MCF 10A (cell line): ENCODE measurements around the gene STOML3. TPM values are rescaled to one million over a fixed set of nuclear protein-coding genes. Genes with fewer than 3 reads are reported as not detected.

Experiments used
- Bru-seq: library from RNA; stranded (reverse); fragments of 400-500 nt; gene quantifications from one replicate; lab custom pipeline; 2021; lab: Mats Ljungman, UMichigan
- BruChase-seq, 2 experiments: library from RNA; stranded (reverse); fragments of 400-500 nt; gene quantifications; one replicate each; lab custom pipeline; 2021; lab: Mats Ljungman, UMichigan
- BruUV-seq: library from RNA; stranded (reverse); fragments of 400-500 nt; replicated peaks from 2 replicates; lab custom pipeline; 2021; lab: Mats Ljungman, UMichigan
- CTCF ChIA-PET: fragments of 300-600 bp; sonication (Branson Sonifier 250); formaldehyde crosslinking; extraction: SDS; loops from one replicate; lab custom pipeline; 2021; ENCODE audit warnings: antibody characterized with exemption, inconsistent platforms; lab: Yijun Ruan, JAX
- POLR2A ChIA-PET: fragments of 300-600, 350-650 bp; sonication (Branson Sonifier 250); formaldehyde crosslinking; extraction: SDS; loops from one replicate; lab custom pipeline; 2020; ENCODE audit warnings: antibody characterized with exemption, inconsistent platforms; lab: Yijun Ruan, JAX
- DNase-seq: peaks from one replicate; pipeline ENCODE4 v3.0.0-alpha.2; 2018; ENCODE audit not compliant: unreplicated experiment
- H3K27ac Mint-ChIP-seq: one replicate; pipeline ENCODE4 v1.8.0; 2022; ENCODE audit warnings: mild to moderate bottlenecking, low read depth, mixed read lengths; ENCODE audit not compliant: unreplicated experiment
- H3K27me3 Mint-ChIP-seq: one replicate; pipeline ENCODE4 v1.8.0; 2022; ENCODE audit warnings: mixed read lengths; ENCODE audit not compliant: insufficient read depth, unreplicated experiment
- H3K36me3 Mint-ChIP-seq: one replicate; pipeline ENCODE4 v1.8.0; 2022; ENCODE audit warnings: mild to moderate bottlenecking, moderate library complexity, mixed read lengths; ENCODE audit not compliant: insufficient read depth, unreplicated experiment
- H3K4me1 Mint-ChIP-seq: one replicate; pipeline ENCODE4 v1.8.0; 2022; ENCODE audit warnings: mixed read lengths; ENCODE audit not compliant: insufficient read depth, unreplicated experiment
- H3K4me3 Mint-ChIP-seq: one replicate; pipeline ENCODE4 v1.8.0; 2022; ENCODE audit warnings: mild to moderate bottlenecking, moderate library complexity, mixed read lengths; ENCODE audit not compliant: unreplicated experiment
- H3K9me3 Mint-ChIP-seq: one replicate; pipeline ENCODE4 v1.8.0; 2022; ENCODE audit warnings: mixed read lengths; ENCODE audit not compliant: unreplicated experiment
- CTCF ChIP-seq: fragments of 200-600 bp; IDR thresholded peaks from one replicate; pipeline ENCODE4 v1.8.0; 2022; ENCODE audit warnings: antibody characterized with exemption, mild to moderate bottlenecking; ENCODE audit not compliant: unreplicated experiment
- intact Hi-C: fragments of 100-400 bp; cut with micrococcal nuclease; formaldehyde crosslinking; loops from 2 replicates; pipeline ENCODE4 v1.14.1; 2022
- long read RNA-seq: library from polyadenylated mRNA; stranded (forward); transcript quantifications from one replicate; pipeline ENCODE4 v2.0.0, GENCODE V29; 2022
- total RNA-seq: library from RNA; stranded (reverse); gene quantifications from 2 replicates; pipeline ENCODE4 v1.2.3, GENCODE V29; 2022

The STOML3 gene
- not detected in 2 replicates for total RNA-seq
- Bru-seq, nascent RNA = not detected
- BruChase-seq, experiment 1, labeled RNA remaining after a 6-hour chase = percentile 4 among the genes with signal in this experiment
- percentile 4 among the genes with signal in this experiment for BruChase-seq, experiment 2, labeled RNA remaining after a 2-hour chase
- long read RNA-seq = 0 reads

- H3K9me3 Mint-ChIP-seq = no peaks in the 10 kb centered on the region
- no peaks in the 10 kb centered on the region for H3K36me3 Mint-ChIP-seq
- CTCF ChIA-PET = interaction anchor here (0.6 to 0.7 kb wide), 2 partner anchors 26 to 153 kb away, joined by 3 read pairs; no protein-coding TSS in a partner anchor
- H3K27me3 Mint-ChIP-seq = no peaks in the 10 kb centered on the region
- H3K27ac Mint-ChIP-seq = no peak within 1 kb of the TSS
- intact Hi-C loops = no loop called here
- no peaks in the 10 kb centered on the region for H3K4me1 Mint-ChIP-seq
- no peak for TF ChIP-seq CTCF
- no TSS peak for BruUV-seq
- DNase-seq = no peak
- POLR2A ChIA-PET = no interaction called here
- H3K4me3 Mint-ChIP-seq = no peak within 1 kb of the TSS
Measured at GRCh38 chr13:38990693-38991092, at the start of gene STOML3. TSS of gene STOML3 (minus strand) at chr13:38990831. CDS start at chr13:38990721, 110 bp downstream.

- H3K36me3 Mint-ChIP-seq = peaks cover 11% of the 10 kb centered on the region
- no peak overlapping the region for H3K4me3 Mint-ChIP-seq
- ChIA-PET CTCF (interaction anchor here (0.7 kb wide), 1 partner anchor 219 kb away, joined by 3 read pairs; no protein-coding TSS in a partner anchor), POLR2A (interaction anchor here (0.5 to 0.7 kb wide), 2 partner anchors 8 to 60 kb away, joined by 3 to 4 read pairs; no protein-coding TSS in a partner anchor)
- no peak overlapping the region for H3K27ac Mint-ChIP-seq
- TF ChIP-seq CTCF = no peak
- BruUV-seq = no TSS peak
- intact Hi-C loops = no loop called here
- H3K4me1 Mint-ChIP-seq = peaks cover 5% of the 10 kb centered on the region
- no peaks in the 10 kb centered on the region for H3K9me3 Mint-ChIP-seq
- H3K27me3 Mint-ChIP-seq = no peaks in the 10 kb centered on the region
- DNase-seq = peak; percentile 14
Measured at GRCh38 chr13:39040206-39040605, 49.6 kb upstream of the STOML3 start.

GRCh38 chr13:39039041-39039440 is 48.4 kb upstream of the STOML3 start:
- no TSS peak for BruUV-seq
- ChIA-PET CTCF (interaction anchor here (0.6 to 2.4 kb wide), 2 partner anchors 9 to 1642 kb away, joined by 3 to 8 read pairs; no protein-coding TSS in a partner anchor), POLR2A (interaction anchor here (0.8 to 2.8 kb wide), 5 partner anchors 9 to 1750 kb away, joined by 3 to 17 read pairs (median 4); partner anchors contain the start of gene SLC25A15)
- Mint-ChIP-seq H3K36me3 (peaks cover 6% of the 10 kb centered on the region), H3K27ac (peak overlapping the region; percentile 35), H3K27me3 (no peaks in the 10 kb centered on the region), H3K9me3 (no peaks in the 10 kb centered on the region), H3K4me3 (peak overlapping the region; percentile 97), H3K4me1 (peaks cover 6% of the 10 kb centered on the region)
- TF ChIP-seq CTCF = no peak
- no peak for DNase-seq
- intact Hi-C loops = loop anchor here (5.0 kb wide), 1 partner anchor 573 kb away; no protein-coding TSS in a partner anchor

GRCh38 chr13:39038569-39039030 is 48.0 kb upstream of the STOML3 start:
- intact Hi-C loops = loop anchor here (5.0 kb wide), 1 partner anchor 574 kb away; no protein-coding TSS in a partner anchor
- BruUV-seq = TSS peak; percentile 18
- POLR2A ChIA-PET = interaction anchor here (0.8 to 2.8 kb wide), 8 partner anchors 9 to 1751 kb away, joined by 3 to 17 read pairs (median 3); partner anchors contain the start of gene SLC25A15

More at GRCh38 chr13:39038569-39039030, 48.0 kb upstream of the STOML3 start:
- TF ChIP-seq CTCF = no peak
- Mint-ChIP-seq H3K4me1 (peaks cover 6% of the 10 kb centered on the region), H3K4me3 (peak overlapping the region; percentile 97), H3K27ac (peak overlapping the region; percentile 35), H3K9me3 (no peaks in the 10 kb centered on the region), H3K36me3 (peaks cover 1% of the 10 kb centered on the region), H3K27me3 (no peaks in the 10 kb centered on the region)
- DNase-seq = no peak
- CTCF ChIA-PET = interaction anchor here (0.6 to 2.4 kb wide), 5 partner anchors 8 to 1643 kb away, joined by 3 to 8 read pairs (median 3); no protein-coding TSS in a partner anchor
